NB4 (cell line): ENCODE data around the gene INPP5A.

ENCODE experiments used
- POLR2A ChIP-seq: IDR thresholded peaks from 2 replicates; pipeline ENCODE4 v1.6.1; 2011; ENCODE audit warnings: mild to moderate bottlenecking; ENCODE audit not compliant: insufficient read length; ENCODE audit errors: extremely low read depth
- TF ChIP-seq, protein P1 (sequence below): IDR thresholded peaks from one replicate; pipeline ENCODE4 v1.5.1; 2012; ENCODE audit warnings: low read depth, low read length

DNA sequence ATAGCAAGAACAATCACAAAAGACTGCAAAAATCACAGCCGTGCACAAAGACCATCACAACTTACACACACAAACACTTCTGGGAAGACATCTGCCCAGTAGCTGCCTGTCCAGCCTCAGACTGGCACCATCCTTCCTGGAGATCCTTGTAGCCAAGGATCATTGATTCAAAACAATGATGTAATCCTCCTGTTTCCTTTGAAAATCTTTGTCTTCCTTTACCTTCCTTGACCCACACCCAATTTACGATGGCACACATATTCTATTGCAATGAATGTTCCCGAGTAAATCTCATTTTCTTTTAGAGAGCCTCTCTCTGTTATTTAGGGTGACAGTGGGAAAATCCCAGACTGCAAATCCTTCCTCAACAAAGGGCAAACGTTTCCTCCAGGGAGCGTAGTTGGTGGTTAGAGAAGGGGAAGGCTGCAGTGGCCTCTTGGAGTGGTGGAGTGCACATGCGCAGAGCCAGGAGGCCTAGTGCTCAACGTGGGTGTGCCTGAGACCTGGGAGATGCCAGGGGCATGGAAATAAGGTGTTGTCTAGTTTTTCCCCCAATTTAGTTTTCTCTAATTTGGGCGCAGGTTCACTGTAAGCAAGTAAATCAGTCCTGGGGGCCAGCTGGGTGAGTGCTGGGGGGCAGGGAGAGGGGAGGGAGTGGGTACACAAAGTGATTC, 3.1 kb upstream of the INPP5A start:
- TF ChIP-seq, protein P1, sequence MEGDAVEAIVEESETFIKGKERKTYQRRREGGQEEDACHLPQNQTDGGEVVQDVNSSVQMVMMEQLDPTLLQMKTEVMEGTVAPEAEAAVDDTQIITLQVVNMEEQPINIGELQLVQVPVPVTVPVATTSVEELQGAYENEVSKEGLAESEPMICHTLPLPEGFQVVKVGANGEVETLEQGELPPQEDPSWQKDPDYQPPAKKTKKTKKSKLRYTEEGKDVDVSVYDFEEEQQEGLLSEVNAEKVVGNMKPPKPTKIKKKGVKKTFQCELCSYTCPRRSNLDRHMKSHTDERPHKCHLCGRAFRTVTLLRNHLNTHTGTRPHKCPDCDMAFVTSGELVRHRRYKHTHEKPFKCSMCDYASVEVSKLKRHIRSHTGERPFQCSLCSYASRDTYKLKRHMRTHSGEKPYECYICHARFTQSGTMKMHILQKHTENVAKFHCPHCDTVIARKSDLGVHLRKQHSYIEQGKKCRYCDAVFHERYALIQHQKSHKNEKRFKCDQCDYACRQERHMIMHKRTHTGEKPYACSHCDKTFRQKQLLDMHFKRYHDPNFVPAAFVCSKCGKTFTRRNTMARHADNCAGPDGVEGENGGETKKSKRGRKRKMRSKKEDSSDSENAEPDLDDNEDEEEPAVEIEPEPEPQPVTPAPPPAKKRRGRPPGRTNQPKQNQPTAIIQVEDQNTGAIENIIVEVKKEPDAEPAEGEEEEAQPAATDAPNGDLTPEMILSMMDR = no peak
- TF ChIP-seq POLR2A = no peak
